ENCODE results near the gene SLC17A7. TPM values are rescaled to one million over a fixed set of nuclear protein-coding genes. Genes with fewer than 3 reads are reported as not detected.
A peak's percentile ranks its signal among the peaks of the same experiment; 100 is the strongest.

Gene SLC17A7
- total and polyA plus RNA-seq, 2 of the 13 experiments (the other 11 are each of a cell fraction or from before 2014, with no cell fraction given), result 0.32 TPM; not detected in 1

- TF ChIP-seq ZHX2 (IDR thresholded peaks at IDR 0.05; ENCODE audit: low read depth), result no peak
- TF ChIP-seq ZHX2 (CRISPR knock-in tag; IDR thresholded peaks at IDR 0.05; ENCODE audit: borderline replicate concordance), result no peak
- TF ChIP-seq HNF1B (CRISPR knock-in tag; IDR thresholded peaks at IDR 0.05), result peak; percentile 75
- no peak for TF ChIP-seq ZNF724P (CRISPR knock-in tag; IDR thresholded peaks at IDR 0.05; ENCODE audit: borderline replicate concordance)
- no peak for TF ChIP-seq ZNF354B (CRISPR knock-in tag; IDR thresholded peaks at IDR 0.05)
- TF ChIP-seq PAF1 (CRISPR knock-in tag; IDR thresholded peaks at IDR 0.05), result no peak
- TF ChIP-seq ZNF576 (CRISPR knock-in tag; IDR thresholded peaks at IDR 0.05), result no peak
- no peak for TF ChIP-seq DMTF1 (CRISPR knock-in tag; IDR thresholded peaks at IDR 0.05)
- TF ChIP-seq ATF6 (CRISPR knock-in tag; conservative IDR thresholded peaks at IDR 0.05), result no peak
- peak; percentile 64; the same call in 1 of the 2 replicates for TF ChIP-seq SALL2 (CRISPR knock-in tag; IDR thresholded peaks at IDR 0.05)
- no peak for TF ChIP-seq ONECUT2 (CRISPR knock-in tag; IDR thresholded peaks at IDR 0.05)
- no peak for TF ChIP-seq ZSCAN20 (CRISPR knock-in tag; IDR thresholded peaks at IDR 0.05; ENCODE audit: borderline replicate concordance)
- no peak for TF ChIP-seq ZNF629 (CRISPR knock-in tag; conservative IDR thresholded peaks at IDR 0.05)
- peak; percentile 82 for TF ChIP-seq XRCC5 (optimal IDR thresholded peaks at IDR 0.05; ENCODE audit: low read length)
- TF ChIP-seq ZNF383 (CRISPR knock-in tag; IDR thresholded peaks at IDR 0.05; ENCODE audit: borderline replicate concordance), result no peak
- no peak for TF ChIP-seq ZNF616 (CRISPR knock-in tag; IDR thresholded peaks at IDR 0.05; ENCODE audit: low read depth)
- no peak for TF ChIP-seq ZNF430 (CRISPR knock-in tag; IDR thresholded peaks at IDR 0.05)
- TF ChIP-seq ZMAT3 (CRISPR knock-in tag; conservative IDR thresholded peaks at IDR 0.05), result no peak
These were observed 32.7 kb upstream of the SLC17A7 start, which contains the start of gene FLT3LG (continued) for GRCh38 chr19:49473868-49474541.
